H1 (cell line): ENCODE results near the gene VWA2. TPM values are rescaled to one million over a fixed set of nuclear protein-coding genes. Genes with fewer than 3 reads are reported as not detected.

Experiments used
- CHD2 ChIP-seq: IDR thresholded peaks from 2 replicates; pipeline ENCODE4 v1.6.1; 2012; ENCODE audit warnings: low read length, improper control_type of control experiment
- CTBP2 ChIP-seq: IDR thresholded peaks from 2 replicates; pipeline ENCODE4 v1.7.0; 2011; ENCODE audit warnings: borderline replicate concordance, mild to moderate bottlenecking, moderate library complexity, mixed read lengths, low read length; ENCODE audit not compliant: insufficient read depth, insufficient read length
- EGR1 ChIP-seq: IDR thresholded peaks from 2 replicates; pipeline ENCODE4 v1.6.1; 2011; ENCODE audit warnings: low read depth, low read length, borderline replicate concordance
- JUN ChIP-seq: IDR thresholded peaks from 2 replicates; pipeline ENCODE4 v1.6.1; 2011; ENCODE audit warnings: low read depth, mild to moderate bottlenecking, improper control_type of control experiment, low read length
- POLR2A ChIP-seq, 2 experiments: IDR thresholded peaks; 1 replicate in 1 of 2; 2 replicates in 1 of 2; pipeline ENCODE4 v1.6.1; 2011; ENCODE audit warnings: low read depth in 2 of 2, low read length in 2 of 2, mild to moderate bottlenecking in 2 of 2; ENCODE audit errors: control extremely low read depth in 1 of 2
- RNF2 ChIP-seq: fragments of 200-900, 300-1000 bp; sonication (generic); IDR thresholded peaks from 2 replicates; pipeline ENCODE4 v1.7.1; 2016; ENCODE audit warnings: borderline replicate concordance, low read depth, mild to moderate bottlenecking, antibody characterized with exemption, low read length; ENCODE audit not compliant: poor library complexity, severe bottlenecking; ENCODE audit errors: missing control alignments
- SIRT6 ChIP-seq: IDR thresholded peaks from one replicate; pipeline ENCODE4 v1.7.1; 2012; ENCODE audit warnings: low read length, inconsistent platforms
- polyA plus RNA-seq, 7 experiments: library from polyadenylated mRNA; depleted of rRNA in 3 of 7; stranded (reverse) in 5 of 7; unstranded in 2 of 7; fragments of >200 nt in 5 of 7; fragments of 200-250 nt in 2 of 7; gene quantifications; 1 replicate in 5 of 7; 2 replicates in 1 of 7; 4 replicates in 1 of 7; pipeline versions ENCODE4 v1.2.1 to v1.2.3, GENCODE V29; 2011 to 2013; ENCODE audit warnings: missing spikeins in 2 of 7, mixed read lengths in 2 of 7
- total RNA-seq: library from RNA; stranded (reverse); fragmentation: NEBNext Ultra II Directional; extraction: Animal tissue kit (Norgen Biotek cat#: 25700); gene quantifications from 2 replicates; pipeline ENCODE4 v1.2.1, GENCODE V29; 2021

The VWA2 gene
- total and polyA plus RNA-seq, 2 of the 8 experiments (the other 6 are each of a cell fraction or from before 2014, with no cell fraction given): 2.8 to 2.9 TPM

GRCh38 chr10:114260366-114260765 is 21.3 kb downstream of the VWA2 start (continued):
- no peak for TF ChIP-seq CTBP2
- no peak for TF ChIP-seq RNF2
- TF ChIP-seq CHD2: no peak
- TF ChIP-seq JUN: no peak
- TF ChIP-seq EGR1: no peak
- TF ChIP-seq POLR2A (IDR thresholded peaks at IDR 0.05; ENCODE audit: control extremely low read depth in 1 of 2, low read depth in 2 of 2, low read length in 2 of 2): no peak
- no peak for TF ChIP-seq SIRT6
